HT1080 (cell line): Measurements from ENCODE around the gene HOXC4. TPM values are rescaled to one million over a fixed set of nuclear protein-coding genes. Genes with fewer than 3 reads are reported as not detected.
A peak's percentile ranks its signal among the peaks of the same experiment; 100 is the strongest.

Source experiments
- DNase-seq: peaks from one replicate; pipeline ENCODE4 v3.0.0-alpha.2; 2015; ENCODE audit warnings: low read depth
- polyA plus RNA-seq, 2 experiments: library from polyadenylated mRNA; depleted of rRNA; stranded (reverse); fragments of >200 nt; gene quantifications; 2 replicates each; pipeline ENCODE4 v1.2.3, GENCODE V29; 2015
- total RNA-seq: library from RNA; depleted of rRNA; stranded (reverse); fragments of >200 nt; shearing (Covaris generic); gene quantifications from 2 replicates; pipeline ENCODE4 v1.2.3, GENCODE V29; 2014; rRNA removed

Gene HOXC4
- total RNA-seq = 1.8 and 1.9 TPM in 2 replicates
- 2.4 and 2.6 TPM in 2 replicates for polyA plus RNA-seq (2015; cell fraction: cytosol; rRNA removed)
- polyA plus RNA-seq (2015; cell fraction: nucleus; rRNA removed) = 2.4 and 3.3 TPM in 2 replicates

DNA sequence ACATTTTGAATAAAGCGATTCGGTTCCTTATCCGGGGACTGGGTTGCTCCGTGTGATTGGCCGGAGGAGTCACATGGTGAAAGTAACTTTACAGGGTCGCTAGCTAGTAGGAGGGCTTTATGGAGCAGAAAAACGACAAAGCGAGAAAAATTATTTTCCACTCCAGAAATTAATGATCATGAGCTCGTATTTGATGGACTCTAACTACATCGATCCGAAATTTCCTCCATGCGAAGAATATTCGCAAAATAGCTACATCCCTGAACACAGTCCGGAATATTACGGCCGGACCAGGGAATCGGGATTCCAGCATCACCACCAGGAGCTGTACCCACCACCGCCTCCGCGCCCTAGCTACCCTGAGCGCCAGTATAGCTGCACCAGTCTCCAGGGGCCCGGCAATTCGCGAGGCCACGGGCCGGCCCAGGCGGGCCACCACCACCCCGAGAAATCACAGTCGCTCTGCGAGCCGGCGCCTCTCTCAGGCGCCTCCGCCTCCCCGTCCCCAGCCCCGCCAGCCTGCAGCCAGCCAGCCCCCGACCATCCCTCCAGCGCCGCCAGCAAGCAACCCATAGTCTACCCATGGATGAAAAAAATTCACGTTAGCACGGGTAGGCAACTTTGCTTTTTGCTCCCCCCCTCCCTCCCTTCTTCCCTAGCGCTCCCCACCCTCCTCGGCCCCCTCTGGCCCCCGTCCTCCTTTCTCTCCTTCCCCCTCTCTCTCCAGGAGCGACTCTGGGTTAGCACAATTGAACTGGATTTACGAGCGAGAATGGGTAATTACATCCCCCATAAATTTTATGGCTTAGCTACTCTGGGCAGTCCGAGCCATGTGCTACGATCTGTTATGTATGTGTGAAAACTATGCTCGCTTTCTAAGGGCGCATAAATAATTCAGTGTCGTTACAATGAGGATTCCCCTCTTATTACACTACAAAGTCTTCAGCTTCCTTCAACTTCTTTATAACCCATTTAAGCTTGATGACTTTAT, at the start of gene HOXC4:
Gene HOXC4 (plus strand): TSS at position 85 of the 991 bp plus-strand sequence. CDS start 88 bp downstream, at position 173.
- DNase-seq = peak; percentile 36

DNA sequence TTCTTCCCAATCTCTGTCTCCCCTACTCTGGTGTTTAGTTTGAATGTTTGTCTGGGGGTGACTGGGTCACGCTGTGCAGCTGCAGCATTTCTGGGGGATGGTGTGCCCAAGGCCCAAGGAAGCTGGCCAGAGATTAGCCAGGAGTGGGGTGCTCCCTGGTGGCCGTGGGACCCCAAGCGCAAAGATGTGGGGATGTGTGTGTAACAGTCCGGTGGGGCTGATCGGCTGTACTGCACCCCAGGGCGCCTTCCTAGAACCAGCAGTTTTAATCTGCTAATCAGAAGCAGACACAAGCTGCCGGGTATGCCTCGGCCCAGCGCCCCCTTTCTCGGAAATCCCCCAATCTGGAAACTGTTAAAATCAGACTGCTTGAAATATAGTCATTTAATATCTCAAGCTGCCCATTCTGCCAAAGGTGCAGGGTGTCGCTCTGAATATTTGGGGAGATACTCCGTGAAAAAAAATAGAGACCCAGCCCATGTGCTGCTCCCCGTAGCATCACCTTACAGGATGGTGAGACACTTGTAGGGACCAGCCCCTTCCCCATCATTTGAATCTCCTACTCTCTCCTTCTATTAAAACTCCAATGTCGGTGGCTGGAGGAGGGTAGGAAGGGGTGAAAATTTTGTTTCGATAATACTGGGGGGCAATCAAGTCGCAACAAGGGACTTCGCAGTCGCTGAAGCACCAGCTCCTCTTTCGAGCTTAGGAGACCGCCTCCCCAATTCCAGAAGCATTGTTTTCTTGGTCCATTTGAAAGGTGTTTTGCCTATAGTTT, 49.4 kb upstream of the HOXC4 start:
- DNase-seq = no peak

DNA sequence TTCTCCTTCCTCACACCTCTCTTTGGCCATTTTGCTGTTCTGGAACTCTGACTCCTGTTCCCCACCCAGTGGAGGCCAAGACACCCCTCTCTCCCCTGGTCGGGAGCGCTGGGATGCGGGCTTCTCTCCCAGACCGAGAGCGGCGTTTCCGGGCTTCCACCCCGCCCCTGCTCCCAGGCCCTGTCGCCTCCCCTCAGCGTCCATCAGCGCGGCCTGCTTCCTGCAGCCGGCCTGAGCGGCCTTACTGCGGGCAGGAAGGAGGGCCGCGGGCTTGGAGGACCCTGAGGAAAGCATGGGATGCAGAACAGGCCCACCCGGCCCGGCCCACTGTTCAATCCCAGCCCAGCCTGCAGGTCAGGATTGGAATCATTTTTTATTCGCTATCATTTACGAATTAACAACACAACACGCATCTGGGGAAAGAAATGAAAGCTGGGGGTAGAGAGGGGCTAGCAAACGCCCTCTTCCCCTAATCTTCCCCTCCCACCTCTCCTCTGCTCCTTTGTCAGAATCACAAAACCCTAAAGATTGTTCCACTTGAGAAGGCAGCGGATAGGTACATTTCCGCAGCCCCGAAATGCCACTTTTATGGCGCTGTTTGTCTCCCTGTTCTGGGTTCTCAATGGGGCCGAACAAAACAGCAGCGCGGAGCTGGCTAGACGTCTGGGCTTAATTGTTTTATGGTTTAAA, 48.6 kb upstream of the HOXC4 start:
- DNase-seq = no peak

DNA sequence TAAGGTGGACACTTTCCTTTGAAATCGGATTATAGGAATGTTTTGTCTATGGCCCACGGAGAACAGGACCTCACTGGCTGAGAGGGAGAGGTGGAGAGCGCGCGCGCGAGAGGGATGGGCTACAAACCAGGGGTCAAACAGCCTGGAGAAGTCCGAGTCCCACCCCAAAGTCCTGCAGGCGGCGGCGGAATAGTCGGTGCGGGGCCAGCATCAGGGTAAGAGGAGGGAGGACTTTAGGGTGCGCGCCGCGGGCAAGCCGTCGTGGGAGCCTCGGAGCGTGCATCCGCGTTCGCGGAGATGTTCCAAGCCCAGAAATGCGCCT, 48.1 kb upstream of the HOXC4 start:
- DNase-seq = no peak

DNA sequence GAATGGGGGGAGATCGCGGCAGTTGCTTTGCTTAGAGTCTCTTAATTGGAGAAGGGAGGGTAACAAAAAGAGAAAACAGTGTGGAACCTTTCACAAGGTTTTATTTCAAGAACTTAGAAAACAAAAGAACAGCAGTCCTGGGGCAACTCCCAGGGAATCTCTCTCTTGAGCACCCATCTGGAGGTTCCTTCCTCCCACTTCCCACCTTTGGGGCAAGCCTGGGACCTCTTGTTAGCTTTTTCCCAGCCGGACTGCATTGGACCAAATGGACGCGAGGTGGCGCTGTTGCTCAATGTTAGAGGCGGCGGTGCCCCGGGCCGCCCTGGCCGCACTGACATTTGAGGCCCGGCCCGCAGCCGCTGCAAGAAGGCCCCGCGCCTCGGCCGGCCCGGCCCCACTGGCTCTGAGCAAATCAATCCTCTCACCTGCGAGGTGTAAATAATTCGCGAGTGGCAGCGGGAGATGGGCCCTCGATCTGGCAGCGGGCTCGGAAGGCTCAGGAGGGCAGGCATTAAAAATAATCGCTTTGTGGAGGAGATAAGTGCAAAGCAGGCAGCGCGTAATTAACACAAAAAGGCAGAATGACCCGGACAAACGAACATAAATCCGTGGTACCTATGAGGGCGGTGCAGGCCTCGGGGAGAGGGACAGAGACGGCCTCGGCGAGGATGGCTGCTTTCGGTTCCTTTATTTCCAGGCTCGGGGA, 47.6 kb upstream of the HOXC4 start:
- peak; percentile 76 for DNase-seq

DNA sequence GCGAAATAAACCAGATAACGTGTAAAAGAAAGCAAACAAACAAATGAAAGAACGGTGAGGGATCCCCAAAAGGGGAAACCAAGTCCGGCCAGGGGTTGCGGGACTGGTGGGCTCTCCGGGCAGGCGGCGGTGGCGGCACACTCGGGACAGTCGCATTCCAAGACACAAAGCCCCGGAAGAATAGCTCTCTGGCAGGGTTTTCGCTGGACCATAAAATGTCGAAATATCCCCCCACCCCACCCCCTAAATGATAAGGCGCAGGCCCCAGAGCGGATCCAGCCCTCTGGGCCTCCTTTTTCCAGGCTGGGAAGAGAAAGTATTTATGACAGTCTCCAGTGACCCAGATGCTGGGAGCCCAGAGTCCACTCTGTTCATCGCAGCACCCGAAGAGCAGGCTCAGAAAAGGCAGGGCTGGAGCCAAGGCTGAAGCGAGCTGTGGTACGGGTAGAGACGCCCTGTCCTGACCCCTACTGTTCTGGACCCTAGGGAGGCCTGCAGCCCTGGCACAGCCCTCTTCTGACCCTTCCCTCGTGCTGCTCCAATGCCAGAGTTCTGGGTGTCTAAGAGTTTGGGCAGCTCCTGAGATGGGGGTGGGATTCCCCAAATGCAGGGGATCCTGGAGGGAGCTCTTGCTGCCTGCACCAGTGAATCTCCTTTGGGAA, 46.9 kb upstream of the HOXC4 start:
- DNase-seq = no peak

DNA sequence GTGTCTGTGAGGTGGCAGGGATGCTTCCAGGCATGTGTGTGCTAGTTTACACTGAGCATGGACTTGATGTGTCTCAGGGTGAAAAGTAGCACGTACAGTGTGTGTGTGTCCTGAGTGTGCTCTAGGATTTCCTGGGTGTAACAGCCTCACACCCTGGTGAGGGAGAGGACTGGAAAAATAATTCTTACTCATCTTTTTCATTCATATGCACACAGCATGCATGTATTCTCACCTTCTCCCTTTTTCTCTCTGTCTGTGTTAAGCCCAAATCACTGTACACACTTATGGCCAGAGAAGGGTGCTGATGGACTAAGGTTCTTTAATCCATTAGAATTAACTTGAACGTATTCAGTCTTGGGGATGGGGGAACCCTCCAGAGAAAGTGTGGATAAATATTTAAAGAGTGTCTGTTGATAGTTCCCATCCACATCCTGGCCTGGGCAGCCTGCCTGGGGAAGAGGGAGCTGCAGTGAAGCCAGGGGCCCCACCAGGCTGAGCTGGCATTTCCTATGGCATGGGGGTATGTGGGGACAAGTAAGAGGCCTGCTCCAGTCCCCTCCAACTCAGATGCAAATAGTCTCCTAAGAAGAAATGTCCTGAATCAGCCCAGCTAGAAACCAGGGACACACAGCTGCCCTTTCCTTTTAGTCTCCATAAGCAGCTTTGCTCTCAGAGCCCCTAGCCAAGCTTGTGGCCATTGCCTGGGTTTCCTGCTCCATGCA, 45.9 kb upstream of the HOXC4 start:
- no peak for DNase-seq

DNA sequence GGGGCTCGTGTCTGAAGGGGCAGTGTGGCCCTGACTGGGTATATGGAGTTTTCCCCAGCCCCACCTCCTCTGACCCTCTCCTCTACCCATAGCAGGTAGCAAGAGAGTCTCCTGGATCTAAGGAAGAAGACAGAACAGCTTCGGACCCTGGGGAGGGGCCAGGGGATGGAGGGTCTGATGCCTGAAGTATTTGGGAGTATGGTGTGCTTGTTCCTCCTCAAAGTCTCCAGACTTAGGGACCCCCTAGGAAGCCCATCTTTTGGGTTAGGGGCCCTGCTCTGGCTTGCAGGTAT, 45.4 kb upstream of the HOXC4 start:
- no peak for DNase-seq

DNA sequence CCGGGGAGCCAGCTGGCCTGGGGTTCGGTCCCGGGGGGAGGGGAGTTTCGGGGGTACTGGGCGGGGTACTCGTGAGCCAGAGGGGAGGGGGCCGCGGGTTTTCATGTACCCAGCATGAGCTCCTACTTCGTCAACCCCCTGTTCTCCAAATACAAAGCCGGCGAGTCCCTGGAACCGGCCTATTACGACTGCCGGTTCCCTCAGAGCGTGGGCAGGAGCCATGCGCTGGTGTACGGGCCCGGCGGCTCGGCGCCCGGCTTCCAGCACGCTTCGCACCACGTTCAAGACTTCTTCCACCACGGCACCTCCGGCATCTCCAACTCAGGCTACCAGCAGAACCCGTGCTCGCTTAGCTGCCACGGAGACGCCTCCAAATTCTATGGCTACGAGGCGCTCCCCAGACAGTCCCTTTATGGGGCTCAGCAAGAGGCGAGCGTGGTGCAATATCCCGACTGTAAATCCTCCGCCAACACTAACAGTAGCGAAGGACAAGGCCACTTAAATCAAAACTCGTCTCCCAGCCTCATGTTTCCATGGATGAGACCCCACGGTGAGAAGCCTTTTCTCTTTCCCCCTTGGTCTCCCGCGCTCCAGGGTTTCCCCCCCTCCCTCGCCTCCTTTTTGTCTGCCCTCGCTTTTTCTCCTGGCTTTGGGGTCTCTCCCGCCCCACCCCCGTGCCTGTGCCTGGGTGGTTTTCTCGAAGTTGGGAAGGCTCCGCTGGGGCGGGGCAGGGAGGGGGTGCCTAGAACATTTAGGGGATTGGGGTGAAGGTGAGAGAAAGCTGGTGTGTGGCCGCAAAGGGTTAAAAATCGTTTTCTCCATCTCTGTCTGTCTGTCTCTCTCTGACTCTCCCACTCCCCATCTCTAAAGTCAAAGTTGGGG, 44.2 kb upstream of the HOXC4 start:
- DNase-seq = no peak

DNA sequence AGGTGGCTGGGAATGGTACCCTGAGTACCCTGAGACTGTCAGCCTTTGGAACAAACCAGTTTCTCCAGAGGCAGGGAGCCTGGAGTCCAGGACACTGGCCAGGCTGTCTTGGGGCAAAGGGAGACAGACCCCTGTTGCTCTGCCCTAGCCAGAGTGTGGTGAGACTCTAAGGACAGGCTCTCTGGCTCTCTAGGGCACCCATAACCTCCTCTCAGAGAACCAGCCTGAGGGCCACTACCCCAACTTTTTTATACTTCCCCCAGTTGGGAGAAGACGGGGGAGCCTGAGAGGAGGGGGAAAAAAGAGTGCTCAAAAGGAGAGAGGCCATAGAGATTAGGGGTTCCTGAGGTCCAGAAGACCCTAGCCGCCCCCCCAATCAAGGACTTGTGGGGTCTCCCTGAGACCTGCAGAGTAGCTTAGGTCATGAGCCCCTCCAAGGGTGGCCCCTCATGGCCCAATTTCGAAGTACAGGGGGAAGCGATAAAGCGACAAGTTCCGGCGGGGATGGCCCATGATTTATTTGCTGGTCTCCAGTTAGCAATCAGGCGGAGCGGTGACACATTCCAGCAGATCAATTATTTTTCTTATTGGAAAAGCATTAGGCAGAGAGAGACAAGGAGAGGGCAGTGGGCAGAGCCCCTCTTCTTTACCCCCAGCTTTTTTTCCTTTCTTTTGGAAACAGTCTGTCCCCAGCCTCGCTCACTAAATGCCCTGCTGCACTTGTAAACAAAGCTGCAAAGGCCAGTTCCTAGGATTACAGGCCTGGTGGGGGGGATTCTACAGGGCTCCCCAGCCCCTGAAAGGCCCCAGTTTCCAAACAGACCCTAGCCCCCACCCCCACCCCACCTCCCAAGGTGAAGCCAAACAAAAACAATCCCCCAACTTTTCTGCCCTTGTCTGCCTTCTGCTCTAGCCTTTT, 43.3 kb upstream of the HOXC4 start:
- DNase-seq = no peak

DNA sequence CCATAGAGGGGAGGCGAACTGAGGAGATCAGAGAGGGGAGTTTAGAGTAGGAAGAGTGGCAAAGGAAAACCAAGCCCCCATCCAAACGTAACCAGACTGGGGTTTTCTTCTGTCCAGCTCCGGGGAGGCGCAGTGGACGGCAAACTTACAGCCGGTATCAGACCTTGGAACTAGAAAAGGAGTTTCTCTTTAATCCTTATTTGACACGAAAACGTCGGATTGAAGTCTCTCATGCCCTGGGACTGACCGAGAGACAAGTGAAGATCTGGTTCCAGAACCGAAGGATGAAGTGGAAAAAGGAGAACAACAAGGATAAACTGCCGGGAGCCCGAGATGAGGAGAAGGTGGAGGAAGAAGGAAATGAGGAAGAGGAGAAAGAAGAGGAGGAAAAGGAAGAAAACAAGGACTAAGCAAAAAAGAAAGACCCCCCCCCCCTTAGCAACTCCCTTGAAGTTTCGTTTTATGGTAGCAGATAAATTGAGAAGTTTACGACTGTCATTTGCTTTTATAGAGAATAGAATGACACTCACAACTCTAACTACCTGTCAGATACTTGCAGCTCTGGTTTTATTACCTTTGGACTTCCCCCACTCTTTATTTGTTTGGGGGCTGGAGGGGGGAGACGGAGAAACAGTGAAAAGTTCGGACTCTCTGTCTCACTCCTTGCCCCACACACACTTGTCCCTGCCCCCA, 42.5 kb upstream of the HOXC4 start:
- no peak for DNase-seq

DNA sequence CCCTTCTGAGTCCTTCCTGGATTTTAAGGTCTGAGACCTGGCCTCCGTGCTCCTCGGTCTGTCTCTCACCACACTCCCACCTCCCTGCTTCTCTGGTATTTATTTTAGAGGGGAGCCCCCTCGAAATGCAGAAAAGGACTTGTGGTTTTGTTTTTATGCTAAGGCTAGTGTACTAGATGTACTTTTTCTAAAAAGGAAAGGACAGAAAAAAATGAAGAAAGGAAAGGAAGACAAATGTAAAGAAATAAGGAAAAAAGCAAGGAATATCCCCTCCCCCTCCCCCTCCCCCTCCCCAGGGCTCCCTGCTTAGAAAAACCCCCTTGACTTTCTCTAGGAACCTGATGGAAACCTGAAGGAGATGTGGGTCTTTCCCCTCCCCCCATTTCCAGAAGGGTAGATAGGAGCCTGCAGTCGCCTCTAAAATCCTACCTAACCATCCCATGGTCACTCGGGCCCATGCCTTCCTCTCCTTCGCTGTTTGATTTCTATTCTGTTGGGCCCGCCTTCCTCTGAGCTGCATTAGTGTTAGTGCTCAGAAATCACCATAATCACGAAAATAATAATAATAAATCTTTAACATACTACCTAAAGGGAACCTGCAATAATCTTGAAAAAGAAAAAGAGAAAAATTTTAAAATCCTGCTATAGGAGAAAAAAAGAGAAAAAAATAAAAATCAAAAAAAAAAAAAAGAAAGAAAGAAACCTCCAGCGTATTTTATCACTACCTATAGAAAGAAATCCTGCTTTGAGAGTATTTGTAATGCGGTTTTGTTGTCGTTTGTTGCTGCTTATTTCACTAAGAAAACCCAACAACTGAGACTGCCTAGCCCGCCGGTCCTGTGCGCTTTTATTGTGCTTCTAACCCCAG, 41.7 kb upstream of the HOXC4 start:
- no peak for DNase-seq

DNA sequence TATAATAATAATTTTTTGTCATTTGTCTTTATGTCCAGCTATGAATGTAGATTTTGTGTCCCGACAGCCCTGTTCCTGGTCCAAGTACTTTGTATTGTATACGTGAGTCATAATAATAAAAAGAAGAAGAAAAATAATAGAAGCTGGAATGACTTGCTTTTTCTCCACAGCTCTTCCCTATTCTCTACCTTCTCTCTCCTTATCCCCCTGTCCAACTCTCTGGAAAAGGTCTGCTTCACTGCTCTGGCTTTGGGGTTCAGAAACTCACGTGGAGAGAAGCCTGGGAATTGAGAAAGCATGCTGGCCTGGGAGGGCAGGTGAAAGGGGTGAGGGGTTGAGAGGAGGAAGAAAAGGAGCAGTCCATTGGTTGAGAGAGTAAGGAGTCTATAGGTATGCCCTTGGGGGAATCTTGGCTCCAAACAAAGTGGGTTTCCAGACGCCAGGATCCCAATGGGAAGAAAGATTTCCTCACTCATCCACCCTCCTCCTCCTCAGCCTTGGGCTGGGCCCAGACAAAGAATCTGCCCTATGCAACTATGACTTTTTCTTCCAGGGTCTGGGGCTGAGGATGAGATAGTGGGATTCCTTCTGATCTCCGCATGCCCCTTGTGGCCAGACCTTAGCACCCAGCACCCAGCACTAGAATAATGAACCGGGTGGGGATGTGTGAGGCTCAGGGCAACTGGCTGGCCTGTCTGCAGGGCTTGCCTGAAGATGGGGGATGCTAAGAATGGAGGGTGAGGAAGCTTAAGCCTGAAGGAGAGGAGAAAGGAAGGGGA, 40.8 kb upstream of the HOXC4 start:
- DNase-seq = no peak

DNA sequence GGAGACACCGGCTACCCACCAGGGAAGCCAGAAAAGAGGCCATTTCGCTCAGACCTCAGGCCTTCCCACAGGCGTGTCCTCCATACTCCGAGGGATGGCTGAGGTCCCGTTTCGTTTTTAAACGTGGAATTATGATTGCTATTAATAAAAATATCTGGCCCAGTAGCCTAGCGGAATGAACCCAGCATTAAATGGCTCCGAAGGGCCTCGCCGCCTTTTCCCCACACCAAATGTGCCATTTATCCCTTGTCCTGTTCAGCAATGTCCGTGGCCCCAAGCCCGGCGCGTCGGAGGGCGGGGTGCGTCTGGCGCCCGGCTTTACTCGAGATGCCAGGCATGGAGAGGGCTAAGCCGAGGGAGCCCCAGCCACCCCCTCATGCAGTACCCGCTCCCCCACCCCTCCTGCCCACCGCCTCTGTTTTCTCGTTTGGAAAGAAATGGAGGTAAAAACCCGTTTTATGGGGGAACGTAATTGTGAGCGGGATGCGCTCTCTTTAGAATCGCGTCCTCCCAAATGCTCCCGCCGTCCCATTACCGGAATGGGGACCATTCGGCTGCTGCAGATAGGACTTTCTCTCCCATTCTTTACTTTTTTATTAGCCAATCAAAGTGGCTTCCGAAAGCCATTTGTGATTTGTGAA, 39.1 kb upstream of the HOXC4 start:
- DNase-seq = no peak
